ENCODE measurements around the gene TEX47.

Gene TEX47

GRCh38 chr7:88756802-88757201 lies 38.7 kb downstream of the TEX47 start:
- DNase-seq (ENCODE audit: insufficient read length, low spot score) (no peak), FAIRE-seq (no peak)

- FAIRE-seq (no peak), DNase-seq (ENCODE audit: insufficient read length, low spot score) (no peak)
These were observed 49.4 kb downstream of the TEX47 start for GRCh38 chr7:88746126-88746525.

All from GM19239 (cell line).